ENCODE results near the gene UPK1B.
"Not testable (repeated sequence)": the region's sequence is repeated elsewhere in the genome, so short reads cannot be mapped to it uniquely, and the experiment has no call there.

- TF ChIP-seq FOXM1 (IDR thresholded peaks at IDR 0.05; ENCODE audit: borderline replicate concordance); SP1 (IDR thresholded peaks at IDR 0.05); CTBP1 (IDR thresholded peaks at IDR 0.05; ENCODE audit: borderline replicate concordance); ARNT (IDR thresholded peaks at IDR 0.05); LEF1 (IDR thresholded peaks at IDR 0.05; ENCODE audit: borderline replicate concordance); SUZ12 (IDR thresholded peaks at IDR 0.05); ELF4 (IDR thresholded peaks at IDR 0.05); L3MBTL2 (conservative IDR thresholded peaks at IDR 0.05): not testable (repeated sequence)
These were observed 43.1 kb upstream of the UPK1B start for GRCh38 chr3:119130291-119130690.
